Esophagus squamous epithelium (tissue), 5 donors: ENCODE results near the gene PRKCE. TPM values are rescaled to one million over a fixed set of nuclear protein-coding genes. Genes with fewer than 3 reads are reported as not detected.

Source experiments
- DNase-seq: peaks from one replicate; lab custom pipeline; 2025; lab: John Stamatoyannopoulos, UW
- H3K27ac ChIP-seq, 4 donors: fragments of 200-600 bp; sonication (generic); one replicate each; pipeline ENCODE4 v1.5.1; 2016 to 2019; ENCODE audit warnings: mild to moderate bottlenecking in 1 of 4
- H3K27me3 ChIP-seq, 4 donors: fragments of 200-600 bp; sonication (generic); 1 replicate in 3 of 4; 2 replicates in 1 of 4; pipeline versions ENCODE4 v1.5.1 to v1.6.0; 2017 to 2021; ENCODE audit warnings: antibody characterized with exemption in 1 of 4
- H3K36me3 ChIP-seq, 3 donors: fragments of 200-600 bp; sonication (generic); one replicate each; pipeline ENCODE4 v1.5.1; 2016 to 2019
- H3K4me1 ChIP-seq, 3 donors: fragments of 200-600 bp; sonication (generic); one replicate each; pipeline ENCODE4 v1.5.1; 2017 to 2019
- H3K4me3 ChIP-seq, 4 donors: fragments of 200-600 bp; sonication (generic); 1 replicate in 3 of 4; 2 replicates in 1 of 4; pipeline ENCODE4 v1.5.1; 2016 to 2019; ENCODE audit warnings: mild to moderate bottlenecking in 2 of 4, moderate library complexity in 1 of 4
- H3K9me3 ChIP-seq, 3 donors: fragments of 200-600 bp; sonication (generic); one replicate each; pipeline ENCODE4 v1.5.1; 2016 to 2019
- POLR2A ChIP-seq, 4 donors: fragments of 450-650 bp; IDR thresholded peaks; one replicate each; pipeline ENCODE4 v1.6.1; 2017; ENCODE audit warnings: antibody characterized with exemption in 4 of 4, mild to moderate bottlenecking in 4 of 4, moderate library complexity in 3 of 4
- WGBS, 2 donors: methylation state at CpG; one replicate each; pipeline ENCODE4 v1.1.5; 2018; 5-methylcytosine and 5-hydroxymethylcytosine counted together
- intact Hi-C: fragments of 100-400 bp; cut with DNase I; formaldehyde crosslinking; loops from one replicate; pipeline ENCODE4 v1.15.0; 2022
- total RNA-seq, 4 donors: library from RNA; depleted of rRNA; stranded (reverse); fragments of >200 nt; gene quantifications; one replicate each; pipeline ENCODE4 v1.1.0, GENCODE V29; 2016
- TF ChIP-seq, protein P1 (sequence below), 6 experiments: fragments of 450-650 bp in 4 of 6; fragments of 200-600 bp in 2 of 6; sonication (generic) in 2 of 6; IDR thresholded peaks; one replicate each; pipeline ENCODE4 v1.5.1; 2016 to 2019; ENCODE audit warnings: antibody characterized with exemption in 6 of 6, mild to moderate bottlenecking in 4 of 6, moderate library complexity in 4 of 6
- donor health status: DM: yes; HTN: yes; CAD: no.

The PRKCE gene
- total RNA-seq, 4 donors from 2014 or later: 6.5 to 13.7 (median 9.9) TPM

DNA sequence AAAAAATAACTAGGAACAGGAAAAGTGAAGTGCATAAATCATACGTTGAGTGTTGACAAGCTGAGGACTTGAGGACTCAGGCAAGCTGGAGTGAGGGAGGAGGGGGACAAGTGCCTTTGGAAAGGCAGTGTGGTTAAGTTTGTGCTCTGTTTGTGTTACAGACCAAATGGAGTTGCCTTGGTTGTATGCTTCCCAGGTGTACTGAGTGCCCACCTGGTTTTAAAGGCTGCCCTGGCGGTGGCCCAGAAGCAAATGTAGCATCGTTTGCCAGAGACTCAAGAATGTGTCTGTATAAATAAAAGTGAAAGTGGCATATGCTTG is 240.9 kb downstream of the PRKCE start:
- H3K27ac ChIP-seq: peak overlapping the region in 3 of 4 donors; percentile 5 to 24 (median 16)
- peaks cover 26 to 71% (median 33%) of the 10 kb centered on the region in 3 donors for H3K4me1 ChIP-seq
- DNase-seq: no peak
- H3K27me3 ChIP-seq: no peaks in the 10 kb centered on the region
- no peak for TF ChIP-seq POLR2A (IDR thresholded peaks at IDR 0.05)
- TF ChIP-seq, protein P1, sequence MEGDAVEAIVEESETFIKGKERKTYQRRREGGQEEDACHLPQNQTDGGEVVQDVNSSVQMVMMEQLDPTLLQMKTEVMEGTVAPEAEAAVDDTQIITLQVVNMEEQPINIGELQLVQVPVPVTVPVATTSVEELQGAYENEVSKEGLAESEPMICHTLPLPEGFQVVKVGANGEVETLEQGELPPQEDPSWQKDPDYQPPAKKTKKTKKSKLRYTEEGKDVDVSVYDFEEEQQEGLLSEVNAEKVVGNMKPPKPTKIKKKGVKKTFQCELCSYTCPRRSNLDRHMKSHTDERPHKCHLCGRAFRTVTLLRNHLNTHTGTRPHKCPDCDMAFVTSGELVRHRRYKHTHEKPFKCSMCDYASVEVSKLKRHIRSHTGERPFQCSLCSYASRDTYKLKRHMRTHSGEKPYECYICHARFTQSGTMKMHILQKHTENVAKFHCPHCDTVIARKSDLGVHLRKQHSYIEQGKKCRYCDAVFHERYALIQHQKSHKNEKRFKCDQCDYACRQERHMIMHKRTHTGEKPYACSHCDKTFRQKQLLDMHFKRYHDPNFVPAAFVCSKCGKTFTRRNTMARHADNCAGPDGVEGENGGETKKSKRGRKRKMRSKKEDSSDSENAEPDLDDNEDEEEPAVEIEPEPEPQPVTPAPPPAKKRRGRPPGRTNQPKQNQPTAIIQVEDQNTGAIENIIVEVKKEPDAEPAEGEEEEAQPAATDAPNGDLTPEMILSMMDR (IDR thresholded peaks at IDR 0.05): no peak
- H3K36me3 ChIP-seq: no peaks in the 10 kb centered on the region
- no peak overlapping the region for H3K4me3 ChIP-seq
- intact Hi-C loops: no loop called here
- H3K9me3 ChIP-seq: no peaks in the 10 kb centered on the region
- 23 to 44% methylated on average over 3 of the region's 3 CpGs for WGBS, 2 donors

DNA sequence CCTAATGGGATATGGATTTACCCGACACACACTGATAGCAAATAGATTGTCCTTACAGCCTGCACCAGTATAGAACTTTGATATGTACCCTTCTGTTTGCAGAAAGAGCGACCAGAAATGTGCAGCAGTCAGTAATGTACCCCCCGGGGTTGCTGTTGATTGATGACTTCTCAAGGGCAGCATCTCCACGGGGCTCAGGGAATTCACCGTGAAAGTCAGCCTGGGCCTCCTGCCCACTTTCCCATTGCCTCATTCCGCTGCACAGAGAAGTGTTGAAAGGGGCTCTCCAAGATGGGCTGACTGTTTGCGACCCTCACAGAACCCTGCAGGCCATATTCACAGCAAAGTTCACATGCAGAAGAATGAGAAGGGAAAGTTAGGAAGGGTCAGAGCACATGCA is 241.3 kb downstream of the PRKCE start:
- no peaks in the 10 kb centered on the region for H3K36me3 ChIP-seq
- peaks cover 26 to 70% (median 30%) of the 10 kb centered on the region in 3 donors for H3K4me1 ChIP-seq
- intact Hi-C loops: no loop called here

DNA sequence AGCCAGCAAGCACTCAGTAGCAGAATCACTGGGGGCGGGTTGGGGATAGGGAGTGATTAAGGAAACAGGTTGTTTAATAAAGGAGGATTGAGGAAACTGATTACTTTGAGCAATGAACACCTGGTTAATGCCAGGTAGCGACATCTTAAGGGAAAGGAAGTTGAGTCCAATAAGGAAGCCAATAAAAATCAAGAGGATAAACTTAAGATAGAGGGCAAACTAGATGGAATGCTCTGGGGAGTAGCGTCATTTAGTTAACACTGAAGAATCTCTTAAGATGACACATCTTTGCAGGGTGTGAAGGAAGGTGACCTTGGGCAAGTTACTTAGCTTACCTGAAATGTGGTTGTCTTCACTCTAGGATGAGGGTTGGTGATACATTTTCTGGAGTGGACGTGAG is 242.7 kb downstream of the PRKCE start:
- no peak for DNase-seq
- TF ChIP-seq, protein P1 (IDR thresholded peaks at IDR 0.05): no peak
- TF ChIP-seq POLR2A (IDR thresholded peaks at IDR 0.05): no peak
- H3K27ac ChIP-seq: no peak overlapping the region
- intact Hi-C loops: no loop called here
- H3K4me3 ChIP-seq: no peak overlapping the region
- H3K36me3 ChIP-seq: no peaks in the 10 kb centered on the region
- no peaks in the 10 kb centered on the region for H3K27me3 ChIP-seq
- peaks cover 20 to 62% (median 21%) of the 10 kb centered on the region in 3 donors for H3K4me1 ChIP-seq
- no peaks in the 10 kb centered on the region for H3K9me3 ChIP-seq
- 86 to 87% methylated on average over 4 of the region's 4 CpGs for WGBS, 2 donors

More for the DNA sequence above, 241.3 kb downstream of the PRKCE start:
- DNase-seq: no peak
- Histone ChIP-seq H3K9me3 (no peaks in the 10 kb centered on the region), H3K27ac (peak overlapping the region in 1 of 4 donors; percentile 24), H3K4me3 (no peak overlapping the region), H3K27me3 (no peaks in the 10 kb centered on the region)
- TF ChIP-seq, protein P1 (IDR thresholded peaks at IDR 0.05): no peak
- no peak for TF ChIP-seq POLR2A (IDR thresholded peaks at IDR 0.05)
- 9 to 57% methylated on average over 1 to 5 of the region's 7 CpGs for WGBS, 2 donors

DNA sequence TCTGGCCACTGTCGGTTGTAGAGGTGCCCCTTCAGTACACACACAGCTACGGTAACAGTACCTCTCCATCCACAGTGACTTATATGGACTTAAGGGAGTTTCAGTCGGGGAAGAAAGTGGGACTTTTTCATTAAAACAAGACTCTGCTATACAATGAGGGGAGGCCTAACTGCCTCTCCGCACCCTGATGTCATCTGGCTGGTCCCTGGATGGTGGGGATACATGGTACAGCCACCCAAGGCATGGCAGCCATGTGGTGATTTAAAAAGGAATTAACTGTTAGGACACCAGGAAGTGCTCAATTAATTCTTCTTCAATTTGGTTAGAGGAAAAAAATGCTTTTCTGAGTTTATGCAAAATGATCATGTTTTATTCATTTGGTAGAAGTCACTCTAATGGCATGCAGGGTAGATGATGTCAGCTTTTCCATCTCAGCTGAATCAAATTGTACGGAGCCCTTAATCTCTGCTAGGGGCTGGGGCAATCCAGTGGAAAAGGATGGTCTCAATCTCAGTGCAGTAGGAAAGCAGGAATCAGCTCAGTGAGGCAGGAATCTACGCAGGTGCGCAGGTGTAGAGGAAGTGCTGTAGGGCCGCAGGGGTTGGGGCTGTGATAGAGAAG is 243.9 kb downstream of the PRKCE start:
- intact Hi-C loops: no loop called here
- TF ChIP-seq POLR2A (IDR thresholded peaks at IDR 0.05): no peak
- TF ChIP-seq, protein P1 (IDR thresholded peaks at IDR 0.05): no peak
- no peak overlapping the region for H3K4me3 ChIP-seq
- DNase-seq: no peak
- no peaks in the 10 kb centered on the region for H3K36me3 ChIP-seq
- WGBS, 2 donors: 87 to 90% methylated on average over 8 of the region's 8 CpGs
- peaks cover 18 to 51% (median 20%) of the 10 kb centered on the region in 3 donors for H3K4me1 ChIP-seq
- H3K27me3 ChIP-seq: no peaks in the 10 kb centered on the region
- H3K9me3 ChIP-seq: no peaks in the 10 kb centered on the region
- peak overlapping the region in 2 of 4 donors; percentile 5 to 18 for H3K27ac ChIP-seq

DNA sequence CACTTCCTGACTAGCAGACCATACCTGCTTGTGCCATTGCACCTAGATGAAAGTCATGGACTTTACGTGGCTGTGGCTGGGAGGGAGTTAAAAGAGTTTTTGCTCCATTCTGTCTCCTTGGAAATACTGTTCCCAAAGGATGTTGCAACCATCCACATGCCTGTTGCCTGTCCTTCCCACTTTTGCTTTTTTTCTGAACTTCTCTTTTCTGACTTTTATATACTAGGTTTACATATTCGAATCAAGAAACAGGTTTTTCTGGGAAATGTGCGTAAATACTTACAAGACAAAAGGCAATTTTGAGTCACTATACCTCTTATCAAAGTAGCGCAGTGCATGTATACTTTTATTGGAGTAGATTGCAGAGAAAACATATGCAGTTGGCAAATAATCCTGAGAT is 244.8 kb downstream of the PRKCE start:
- no peaks in the 10 kb centered on the region for H3K27me3 ChIP-seq
- no peak for TF ChIP-seq POLR2A (IDR thresholded peaks at IDR 0.05)
- TF ChIP-seq, protein P1 (IDR thresholded peaks at IDR 0.05): no peak
- intact Hi-C loops: no loop called here
- no peak for DNase-seq
- H3K4me1 ChIP-seq: peaks cover 16 to 42% (median 17%) of the 10 kb centered on the region in 3 donors
- no peaks in the 10 kb centered on the region for H3K9me3 ChIP-seq
- H3K36me3 ChIP-seq: no peaks in the 10 kb centered on the region
- 70 to 75% methylated on average over 3 to 4 of the region's 4 CpGs for WGBS, 2 donors
- no peak overlapping the region for H3K27ac ChIP-seq
- no peak overlapping the region for H3K4me3 ChIP-seq
